Glutamatergic neuron (in vitro differentiated cells): ENCODE measurements around the gene KIRREL1. TPM values are rescaled to one million over a fixed set of nuclear protein-coding genes. Genes with fewer than 3 reads are reported as not detected.
A peak's percentile ranks its signal among the peaks of the same experiment; 100 is the strongest.

Experiments
- DNase-seq: peaks from one replicate; pipeline ENCODE4 v3.0.0; 2022
- H3K27ac Mint-ChIP-seq: one replicate; pipeline ENCODE4 v1.8.0; 2020; ENCODE audit warnings: mild to moderate bottlenecking, mixed read lengths, inconsistent platforms; ENCODE audit not compliant: unreplicated experiment
- H3K27me3 Mint-ChIP-seq: one replicate; pipeline ENCODE4 v1.8.0; 2020; ENCODE audit warnings: mild to moderate bottlenecking, moderate library complexity, mixed read lengths, inconsistent platforms; ENCODE audit not compliant: unreplicated experiment
- H3K36me3 Mint-ChIP-seq: one replicate; pipeline ENCODE4 v1.8.0; 2020; ENCODE audit warnings: mild to moderate bottlenecking, mixed read lengths, inconsistent platforms; ENCODE audit not compliant: unreplicated experiment
- H3K4me1 Mint-ChIP-seq: one replicate; pipeline ENCODE4 v1.8.0; 2020; ENCODE audit warnings: mild to moderate bottlenecking, low read depth, mixed read lengths, inconsistent platforms; ENCODE audit not compliant: unreplicated experiment
- H3K4me3 Mint-ChIP-seq: one replicate; pipeline ENCODE4 v1.8.0; 2020; ENCODE audit warnings: mild to moderate bottlenecking, mixed read lengths, inconsistent platforms; ENCODE audit not compliant: unreplicated experiment
- H3K9me3 Mint-ChIP-seq: one replicate; pipeline ENCODE4 v1.8.0; 2020; ENCODE audit warnings: mild to moderate bottlenecking, moderate library complexity, mixed read lengths, inconsistent platforms; ENCODE audit not compliant: unreplicated experiment
- total RNA-seq: library from RNA; stranded (reverse); fragmentation: NEBNext Ultra II Directional; extraction: Animal tissue kit (Norgen Biotek cat#: 25700); gene quantifications from one replicate; pipeline ENCODE4 v1.2.1, GENCODE V29; 2021; ENCODE audit not compliant: unreplicated experiment
- TF ChIP-seq, protein P1 (sequence below): fragments of 200-600 bp; sonication (generic); IDR thresholded peaks from one replicate; pipeline ENCODE4 v1.5.0; 2021; ENCODE audit not compliant: partially characterized antibody, unreplicated experiment

Gene KIRREL1
- total RNA-seq, 1 donor from 2014 or later: 8.1 TPM

- H3K9me3 Mint-ChIP-seq: peaks cover 5% of the 10 kb centered on the region
- TF ChIP-seq, protein P1, sequence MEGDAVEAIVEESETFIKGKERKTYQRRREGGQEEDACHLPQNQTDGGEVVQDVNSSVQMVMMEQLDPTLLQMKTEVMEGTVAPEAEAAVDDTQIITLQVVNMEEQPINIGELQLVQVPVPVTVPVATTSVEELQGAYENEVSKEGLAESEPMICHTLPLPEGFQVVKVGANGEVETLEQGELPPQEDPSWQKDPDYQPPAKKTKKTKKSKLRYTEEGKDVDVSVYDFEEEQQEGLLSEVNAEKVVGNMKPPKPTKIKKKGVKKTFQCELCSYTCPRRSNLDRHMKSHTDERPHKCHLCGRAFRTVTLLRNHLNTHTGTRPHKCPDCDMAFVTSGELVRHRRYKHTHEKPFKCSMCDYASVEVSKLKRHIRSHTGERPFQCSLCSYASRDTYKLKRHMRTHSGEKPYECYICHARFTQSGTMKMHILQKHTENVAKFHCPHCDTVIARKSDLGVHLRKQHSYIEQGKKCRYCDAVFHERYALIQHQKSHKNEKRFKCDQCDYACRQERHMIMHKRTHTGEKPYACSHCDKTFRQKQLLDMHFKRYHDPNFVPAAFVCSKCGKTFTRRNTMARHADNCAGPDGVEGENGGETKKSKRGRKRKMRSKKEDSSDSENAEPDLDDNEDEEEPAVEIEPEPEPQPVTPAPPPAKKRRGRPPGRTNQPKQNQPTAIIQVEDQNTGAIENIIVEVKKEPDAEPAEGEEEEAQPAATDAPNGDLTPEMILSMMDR: no peak
- peaks cover 5% of the 10 kb centered on the region for H3K36me3 Mint-ChIP-seq
- H3K4me3 Mint-ChIP-seq: no peak overlapping the region
- H3K27ac Mint-ChIP-seq: no peak overlapping the region
- no peak for DNase-seq
- H3K27me3 Mint-ChIP-seq: peaks cover 8% of the 10 kb centered on the region
- H3K4me1 Mint-ChIP-seq: peaks cover 13% of the 10 kb centered on the region
Measured at GRCh38 chr1:158094571-158094970, 101.1 kb downstream of the KIRREL1 start.

- Mint-ChIP-seq H3K36me3 (peaks cover 3% of the 10 kb centered on the region), H3K27me3 (peaks cover 8% of the 10 kb centered on the region), H3K9me3 (peaks cover 5% of the 10 kb centered on the region), H3K27ac (no peak overlapping the region), H3K4me3 (no peak overlapping the region), H3K4me1 (peaks cover 14% of the 10 kb centered on the region)
- DNase-seq: peak; percentile 49
- TF ChIP-seq, protein P1: peak; percentile 76
Measured at GRCh38 chr1:158095737-158096335, 102.4 kb downstream of the KIRREL1 start.

DNA sequence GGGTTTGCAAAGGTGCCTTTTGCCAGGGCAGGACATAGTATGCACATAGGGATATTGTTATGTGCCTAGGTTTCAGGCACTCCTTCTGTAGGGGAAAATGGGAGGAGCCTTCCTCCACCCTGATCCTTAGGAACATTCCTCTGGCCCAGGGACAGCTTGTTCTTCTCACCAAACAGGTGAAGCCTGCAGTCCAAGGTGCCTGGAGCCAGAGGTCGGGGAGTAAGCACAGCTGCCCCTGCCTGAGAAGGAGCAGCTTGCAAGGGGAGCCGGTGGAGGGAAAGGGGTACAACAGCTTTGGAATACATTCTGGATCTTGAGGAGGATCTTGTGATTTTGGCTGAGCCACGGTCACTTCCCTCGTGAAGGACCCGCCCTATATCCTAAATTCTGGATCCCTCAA is 104.8 kb downstream of the KIRREL1 start:
- peaks cover 5% of the 10 kb centered on the region for H3K27me3 Mint-ChIP-seq
- no peak overlapping the region for H3K27ac Mint-ChIP-seq
- H3K9me3 Mint-ChIP-seq: peaks cover 3% of the 10 kb centered on the region
- TF ChIP-seq, protein P1: no peak
- peaks cover 23% of the 10 kb centered on the region for H3K4me1 Mint-ChIP-seq
- no peak overlapping the region for H3K4me3 Mint-ChIP-seq
- H3K36me3 Mint-ChIP-seq: no peaks in the 10 kb centered on the region
- no peak for DNase-seq

GRCh38 chr1:158099185-158099584 is 105.7 kb downstream of the KIRREL1 start:
- Mint-ChIP-seq H3K36me3 (no peaks in the 10 kb centered on the region), H3K9me3 (no peaks in the 10 kb centered on the region), H3K27ac (no peak overlapping the region), H3K27me3 (peaks cover 5% of the 10 kb centered on the region), H3K4me1 (peaks cover 20% of the 10 kb centered on the region), H3K4me3 (no peak overlapping the region)
- TF ChIP-seq, protein P1: no peak
- DNase-seq: no peak

GRCh38 chr1:158100498-158100897 is 107.1 kb downstream of the KIRREL1 start:
- no peak overlapping the region for H3K27ac Mint-ChIP-seq
- H3K9me3 Mint-ChIP-seq: peaks cover 2% of the 10 kb centered on the region
- no peak for DNase-seq
- H3K4me1 Mint-ChIP-seq: peaks cover 22% of the 10 kb centered on the region
- H3K36me3 Mint-ChIP-seq: no peaks in the 10 kb centered on the region
- peaks cover 5% of the 10 kb centered on the region for H3K27me3 Mint-ChIP-seq
- no peak overlapping the region for H3K4me3 Mint-ChIP-seq
- TF ChIP-seq, protein P1: no peak
